Endothelial cell of umbilical vein (primary cell): ENCODE results near the gene DENND5B. TPM values are rescaled to one million over a fixed set of nuclear protein-coding genes. Genes with fewer than 3 reads are reported as not detected.
"Not testable (repeated sequence)": the region's sequence is repeated elsewhere in the genome, so short reads cannot be mapped to it uniquely, and the experiment has no call there.

Source experiments
- BruUV-seq: library from RNA; stranded (reverse); fragments of 400-500 nt; replicated peaks from 2 replicates; lab custom pipeline; 2021; lab: Mats Ljungman, UMichigan
- CTCF ChIA-PET: fragments of 300-600, 350-600 bp; sonication (Branson Sonifier 250); formaldehyde crosslinking; loops from one replicate; lab custom pipeline; 2021; ENCODE audit warnings: antibody characterized with exemption, inconsistent platforms; lab: Charles Lee
- POLR2A ChIA-PET: fragments of 300-600, 350-600 bp; sonication (Branson Sonifier 250); formaldehyde crosslinking; loops from one replicate; lab custom pipeline; 2021; ENCODE audit warnings: antibody characterized with exemption, inconsistent platforms; lab: Charles Lee
- DNase-seq: peaks from one replicate; pipeline ENCODE4 v3.0.0-alpha.2; 2011; ENCODE audit warnings: low read depth, low spot score
- FAIRE-seq: peaks from 2 replicates; lab custom pipeline; 2011; peaks lifted over from hg19 to GRCh38; lab: Jason Lieb, UNC
- H2AFZ ChIP-seq: 2 replicates; pipeline ENCODE4 v1.6.0; 2012; ENCODE audit warnings: low read depth, low read length, control low read depth, inconsistent platforms
- H3K27ac ChIP-seq: 2 replicates; pipeline ENCODE4 v1.5.1; 2011; ENCODE audit warnings: low read depth, mild to moderate bottlenecking, control low read depth, low read length, moderate library complexity; ENCODE audit not compliant: insufficient read depth
- H3K27me3 ChIP-seq, 2 experiments: 2 replicates each; pipeline versions ENCODE4 v1.6.0 to v1.6.1; 2011; ENCODE audit warnings: low read length in 2 of 2, mixed read lengths in 1 of 2; ENCODE audit not compliant: control insufficient read depth in 2 of 2, insufficient read depth in 2 of 2
- H3K36me3 ChIP-seq, 2 experiments: 2 replicates in 1 of 2; 3 replicates in 1 of 2; pipeline ENCODE4 v1.5.1; 2011; ENCODE audit warnings: low read length in 2 of 2, mild to moderate bottlenecking in 1 of 2, moderate library complexity in 1 of 2; ENCODE audit not compliant: control insufficient read depth in 2 of 2, insufficient read depth in 2 of 2; ENCODE audit errors: extremely low read depth in 1 of 2
- H3K4me1 ChIP-seq: 3 replicates; pipeline ENCODE4 v1.5.1; 2011; ENCODE audit warnings: mild to moderate bottlenecking, low read length; ENCODE audit not compliant: control insufficient read depth, insufficient read depth; ENCODE audit errors: extremely low read depth
- H3K4me2 ChIP-seq: 2 replicates; pipeline ENCODE4 v1.6.1; 2011; ENCODE audit warnings: low read length, control low read depth, mixed read lengths; ENCODE audit not compliant: insufficient read depth
- H3K4me3 ChIP-seq, 3 experiments: fragments of 200-600 bp in 1 of 3; sonication (generic), shearing (Covaris generic) in 1 of 3; replicated peaks in 1 of 3; 2 replicates each; pipeline ENCODE4 v1.5.1; 2011 to 2016; ENCODE audit warnings: control low read depth in 3 of 3, low read length in 3 of 3, mild to moderate bottlenecking in 2 of 3, inconsistent platforms in 1 of 3, low read depth in 1 of 3, moderate library complexity in 1 of 3; ENCODE audit not compliant: insufficient read depth in 1 of 3
- H3K79me2 ChIP-seq: 2 replicates; pipeline ENCODE4 v1.6.0; 2012; ENCODE audit warnings: low read length, inconsistent platforms; ENCODE audit not compliant: control insufficient read depth, insufficient read depth
- H3K9ac ChIP-seq: replicated peaks from 2 replicates; pipeline ENCODE3; 2011; ENCODE audit warnings: low read length, control low read depth; ENCODE audit not compliant: insufficient read depth; ENCODE audit errors: extremely low read depth
- H3K9me1 ChIP-seq: replicated peaks from 3 replicates; pipeline ENCODE4 v1.6.0; 2011; ENCODE audit warnings: mild to moderate bottlenecking, low read length; ENCODE audit not compliant: control insufficient read depth, insufficient read depth; ENCODE audit errors: extremely low read depth
- H3K9me3 ChIP-seq: replicated peaks from 2 replicates; pipeline ENCODE4 v1.5.1; 2012; ENCODE audit warnings: low read length, inconsistent platforms; ENCODE audit not compliant: control insufficient read depth, insufficient read depth
- H4K20me1 ChIP-seq: replicated peaks from 2 replicates; pipeline ENCODE3; 2011; ENCODE audit warnings: mild to moderate bottlenecking, low read length; ENCODE audit not compliant: control insufficient read depth, insufficient read depth; ENCODE audit errors: extremely low read depth
- GATA2 ChIP-seq: IDR thresholded peaks from 2 replicates; pipeline ENCODE4 v1.7.0; 2011; ENCODE audit warnings: low read depth, mild to moderate bottlenecking, moderate library complexity, mixed read lengths, low read length; ENCODE audit not compliant: insufficient read length, insufficient read depth
- dilution Hi-C: fragments of 300-500 bp; cut with MboI; formaldehyde crosslinking; loops from one replicate; pipeline ENCODE4 v1.15.0; 2019; ENCODE audit warnings: low sequenced_read_pairs; ENCODE audit not compliant: extremely low pct_ligation_motif_present
- intact Hi-C: fragments of 100-400 bp; cut with micrococcal nuclease; formaldehyde crosslinking; loops from one replicate; pipeline ENCODE4 v1.10.0; 2022
- polyA plus RNA-seq, 4 experiments: library from polyadenylated mRNA; depleted of rRNA in 3 of 4; stranded (reverse) in 3 of 4; unstranded in 1 of 4; fragments of >200 nt; gene quantifications; 2 replicates each; pipeline versions ENCODE4 v1.2.1 to v1.2.3, GENCODE V29; 2011 to 2012; ENCODE audit warnings: missing spikeins in 1 of 4
- total RNA-seq: library from RNA; stranded (reverse); gene quantifications from 2 replicates; pipeline ENCODE4 v1.2.3, GENCODE V29; 2021
- TF ChIP-seq, protein P1 (sequence below), 2 donors: IDR thresholded peaks; 1 replicate in 1 of 2; 2 replicates in 1 of 2; pipeline ENCODE4 v1.5.1; 2011; ENCODE audit warnings: low read length in 2 of 2, mild to moderate bottlenecking in 2 of 2, moderate library complexity in 2 of 2, control low read depth in 1 of 2, inconsistent platforms in 1 of 2, low read depth in 1 of 2; ENCODE audit not compliant: insufficient read depth in 1 of 2; ENCODE audit errors: extremely low read depth in 1 of 2

DENND5B gene
- total and polyA plus RNA-seq, 2 donors (not counting 3 experiments of a cell fraction or from before 2014, with no cell fraction given): 10.3 to 18.3 TPM

DNA sequence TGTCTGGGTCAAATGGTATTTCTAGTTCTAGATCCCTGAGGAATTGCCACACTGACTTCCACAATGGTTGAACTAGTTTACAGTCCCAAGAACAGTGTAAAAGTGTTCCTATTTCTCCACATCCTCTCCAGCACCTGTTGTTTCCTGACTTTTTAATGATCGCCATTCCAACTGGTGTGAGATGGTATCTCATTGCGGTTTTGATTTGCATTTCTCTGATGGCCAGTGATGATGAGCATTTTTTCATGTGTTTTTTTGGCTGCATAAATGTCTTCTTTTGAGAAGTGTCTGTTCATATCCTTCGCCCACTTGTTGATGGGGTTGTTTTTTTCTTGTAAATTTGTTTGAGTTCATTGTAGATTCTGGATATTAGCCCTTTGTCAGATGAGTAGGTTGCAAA lies 40.3 kb downstream of the DENND5B start:
- H3K9ac ChIP-seq, H3K4me1 ChIP-seq, intact Hi-C loops, H3K4me2 ChIP-seq, H3K9me1 ChIP-seq, H3K79me2 ChIP-seq, POLR2A ChIA-PET, FAIRE-seq, H3K27ac ChIP-seq, H3K9me3 ChIP-seq, H3K4me3 ChIP-seq, CTCF ChIA-PET, BruUV-seq, DNase-seq, dilution Hi-C loops, H4K20me1 ChIP-seq, H2AFZ ChIP-seq, H3K36me3 ChIP-seq, H3K27me3 ChIP-seq: not testable (repeated sequence)

DNA sequence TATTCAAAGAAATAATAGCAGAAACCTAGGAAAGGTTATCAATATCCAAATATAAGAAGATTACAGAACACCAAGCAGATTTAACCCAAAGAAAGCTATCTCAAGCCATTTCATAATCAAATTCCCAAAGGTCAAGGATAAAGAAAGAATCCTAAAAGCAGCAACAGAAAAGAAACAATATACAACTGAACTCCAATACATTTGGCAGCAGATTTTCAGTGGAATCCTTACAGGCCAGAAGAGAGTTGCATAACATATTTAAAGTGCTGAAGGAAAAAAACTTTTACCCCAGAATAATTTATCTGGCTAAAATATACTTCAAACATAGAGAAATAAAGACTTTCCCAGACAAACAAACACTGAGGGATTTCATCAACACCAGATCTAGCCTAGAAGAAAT lies 54.3 kb downstream of the DENND5B start:
- no peaks in the 10 kb centered on the region for H4K20me1 ChIP-seq
- no peak overlapping the region for H3K4me2 ChIP-seq
- TF ChIP-seq, protein P1, sequence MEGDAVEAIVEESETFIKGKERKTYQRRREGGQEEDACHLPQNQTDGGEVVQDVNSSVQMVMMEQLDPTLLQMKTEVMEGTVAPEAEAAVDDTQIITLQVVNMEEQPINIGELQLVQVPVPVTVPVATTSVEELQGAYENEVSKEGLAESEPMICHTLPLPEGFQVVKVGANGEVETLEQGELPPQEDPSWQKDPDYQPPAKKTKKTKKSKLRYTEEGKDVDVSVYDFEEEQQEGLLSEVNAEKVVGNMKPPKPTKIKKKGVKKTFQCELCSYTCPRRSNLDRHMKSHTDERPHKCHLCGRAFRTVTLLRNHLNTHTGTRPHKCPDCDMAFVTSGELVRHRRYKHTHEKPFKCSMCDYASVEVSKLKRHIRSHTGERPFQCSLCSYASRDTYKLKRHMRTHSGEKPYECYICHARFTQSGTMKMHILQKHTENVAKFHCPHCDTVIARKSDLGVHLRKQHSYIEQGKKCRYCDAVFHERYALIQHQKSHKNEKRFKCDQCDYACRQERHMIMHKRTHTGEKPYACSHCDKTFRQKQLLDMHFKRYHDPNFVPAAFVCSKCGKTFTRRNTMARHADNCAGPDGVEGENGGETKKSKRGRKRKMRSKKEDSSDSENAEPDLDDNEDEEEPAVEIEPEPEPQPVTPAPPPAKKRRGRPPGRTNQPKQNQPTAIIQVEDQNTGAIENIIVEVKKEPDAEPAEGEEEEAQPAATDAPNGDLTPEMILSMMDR (IDR thresholded peaks at IDR 0.05; ENCODE audit: extremely low read depth in 1 of 2, insufficient read depth in 1 of 2, low read depth in 1 of 2, low read length in 2 of 2): no peak
- no peak for TF ChIP-seq GATA2
- BruUV-seq: no TSS peak
- peaks cover 3% of the 10 kb centered on the region for H3K4me1 ChIP-seq
- no peak overlapping the region for H3K9ac ChIP-seq
- no peak overlapping the region for H3K27ac ChIP-seq
- H3K4me3 ChIP-seq: no peak overlapping the region
- DNase-seq (no peak), FAIRE-seq (peak; percentile 37)
- ChIA-PET POLR2A (no interaction called here), CTCF (no interaction called here)
- peaks cover 11% of the 10 kb centered on the region for H3K79me2 ChIP-seq
- intact Hi-C loops (no loop called here), dilution Hi-C loops (no loop called here)
- H3K36me3 ChIP-seq: no peaks in the 10 kb centered on the region
- H3K9me3 ChIP-seq: no peaks in the 10 kb centered on the region
- H2AFZ ChIP-seq: no peak overlapping the region
- H3K9me1 ChIP-seq: no peaks in the 10 kb centered on the region
- H3K27me3 ChIP-seq: no peaks in the 10 kb centered on the region
